ENCODE data around the gene WDR48.

Gene WDR48

GRCh38 chr3:39065197-39065596, 13.4 kb downstream of the WDR48 start:
- peak; percentile 9 for DNase-seq

- no peak for DNase-seq
Measured at GRCh38 chr3:39067286-39067685, 15.5 kb downstream of the WDR48 start.

DNA sequence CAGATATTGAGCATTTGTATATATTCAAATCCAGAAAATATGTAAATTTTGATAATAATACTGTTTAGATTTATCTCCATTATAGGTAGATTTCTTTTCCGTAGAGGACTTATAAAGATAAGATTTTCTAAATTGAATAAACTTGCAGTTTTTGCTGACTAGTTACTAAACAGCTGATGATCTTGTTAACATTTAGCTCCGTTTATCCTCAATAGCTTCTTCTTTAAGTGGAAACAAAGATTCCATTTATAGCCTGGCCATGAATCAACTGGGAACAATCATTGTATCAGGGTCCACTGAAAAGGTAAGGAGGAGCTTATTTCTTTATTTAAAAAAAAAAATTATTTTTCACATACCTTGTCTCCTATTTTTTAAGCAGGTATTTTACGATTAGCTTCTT, 16.7 kb downstream of the WDR48 start:
- DNase-seq, result no peak

GRCh38 chr3:39075910-39076309, 24.1 kb downstream of the WDR48 start:
- no peak for DNase-seq

- DNase-seq, result no peak
Measured at GRCh38 chr3:39079530-39079929, 27.7 kb downstream of the WDR48 start.

- DNase-seq, result no peak
Measured at GRCh38 chr3:39080026-39080425, 28.2 kb downstream of the WDR48 start.

GRCh38 chr3:39082666-39083313, 31.0 kb downstream of the WDR48 start:
- DNase-seq, result no peak

- DNase-seq, result no peak
Measured at GRCh38 chr3:39086144-39086543, 34.3 kb downstream of the WDR48 start.

DNA sequence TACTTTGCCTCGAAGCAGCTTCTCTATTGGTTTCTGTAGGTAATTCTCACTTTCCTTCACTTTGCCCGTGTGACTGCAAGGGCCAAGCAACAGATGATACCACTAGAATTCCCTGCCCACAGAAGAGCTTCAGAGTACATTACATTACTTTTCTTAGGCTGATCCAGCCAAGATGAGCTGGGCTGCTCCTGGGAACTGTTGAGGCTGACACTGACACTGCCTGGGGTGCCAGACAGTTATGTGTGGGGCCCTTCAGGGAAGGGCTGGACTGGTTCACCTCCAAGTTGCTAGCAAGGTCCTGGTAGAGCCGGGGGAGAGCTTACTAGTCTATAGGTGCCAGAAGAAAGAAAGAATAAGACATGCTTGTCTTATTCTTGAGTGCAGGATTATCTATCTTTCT, 36.6 kb downstream of the WDR48 start:
- DNase-seq, result no peak

DNA sequence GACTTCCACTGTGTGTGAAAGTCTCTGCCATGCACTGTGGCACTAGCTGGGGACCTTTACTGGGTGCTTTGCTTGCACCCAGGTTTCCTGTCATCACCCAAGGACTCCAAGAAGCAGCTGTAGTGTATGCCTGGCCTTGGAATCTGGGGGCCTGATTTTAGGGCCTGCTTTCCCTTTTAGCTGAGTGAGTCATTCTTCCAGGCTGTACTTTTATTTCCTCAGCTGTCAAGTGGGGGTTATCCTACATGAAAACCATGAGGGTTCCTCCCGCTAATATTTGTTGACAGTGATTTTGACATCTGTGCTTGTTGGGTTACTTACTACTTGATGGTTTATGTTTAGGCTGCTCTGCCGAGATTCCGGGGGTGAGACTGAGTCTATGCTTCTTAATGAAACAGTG, 37.1 kb downstream of the WDR48 start:
- DNase-seq, result no peak

DNA sequence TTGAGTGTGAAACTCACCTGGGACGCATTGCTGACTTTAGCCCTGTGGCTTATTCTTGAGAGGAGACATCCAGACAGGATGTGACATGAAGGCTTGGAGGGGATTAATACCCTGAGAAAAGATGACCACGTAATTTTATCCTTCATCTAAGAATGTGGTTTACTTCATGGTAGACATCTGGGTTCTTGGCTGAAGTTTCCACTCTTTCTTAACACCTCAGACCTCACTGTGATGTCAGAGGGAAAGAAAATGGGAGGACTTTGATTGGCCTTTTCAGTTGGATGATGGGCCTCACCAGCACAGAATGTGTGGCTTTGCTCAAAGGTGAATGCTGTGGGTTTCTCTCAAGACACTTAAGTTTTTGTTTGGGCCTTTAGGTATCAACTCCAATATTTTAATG, 39.1 kb downstream of the WDR48 start:
- no peak for DNase-seq

DNA sequence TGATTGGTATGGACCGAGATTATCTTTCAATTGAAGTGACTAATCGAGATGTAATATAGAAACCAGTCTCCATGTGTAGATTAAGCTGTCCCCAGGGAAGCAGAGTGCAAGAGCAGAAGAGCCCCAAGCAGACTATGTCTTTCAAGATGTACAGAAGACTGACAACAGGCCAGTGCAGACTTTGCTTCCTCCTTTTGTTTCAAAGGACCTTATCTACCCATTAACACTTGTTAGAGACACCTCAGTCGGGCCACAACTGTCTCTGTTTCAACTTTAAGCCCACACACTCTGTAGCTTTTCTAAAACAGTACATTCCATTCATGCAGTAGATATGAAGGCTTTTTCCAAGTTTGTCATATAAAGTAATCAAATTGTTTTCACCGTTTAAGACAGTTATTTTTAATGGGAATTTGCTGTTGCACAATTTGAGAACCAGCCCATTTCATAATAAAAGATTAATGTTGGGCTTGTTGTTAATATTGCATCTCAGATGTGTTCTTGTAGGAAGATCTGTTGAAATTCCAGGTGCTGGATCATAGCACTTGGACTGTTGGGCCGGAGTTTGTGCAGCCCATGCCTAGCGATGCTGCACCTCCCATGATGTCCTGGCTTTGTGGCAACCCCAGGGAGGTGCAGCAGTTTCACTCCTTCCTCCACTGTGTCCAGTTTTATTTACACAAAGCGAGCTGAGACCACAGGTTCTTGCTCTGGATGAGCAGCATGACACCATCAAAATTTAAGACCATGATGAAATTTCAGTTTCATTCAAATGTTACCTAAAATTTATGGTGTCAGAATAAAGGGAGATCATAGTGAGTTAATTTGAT, 43.2 kb downstream of the WDR48 start:
- no peak for DNase-seq

- DNase-seq, result no peak
Measured at GRCh38 chr3:39095778-39096177, 44.0 kb downstream of the WDR48 start.

DNA sequence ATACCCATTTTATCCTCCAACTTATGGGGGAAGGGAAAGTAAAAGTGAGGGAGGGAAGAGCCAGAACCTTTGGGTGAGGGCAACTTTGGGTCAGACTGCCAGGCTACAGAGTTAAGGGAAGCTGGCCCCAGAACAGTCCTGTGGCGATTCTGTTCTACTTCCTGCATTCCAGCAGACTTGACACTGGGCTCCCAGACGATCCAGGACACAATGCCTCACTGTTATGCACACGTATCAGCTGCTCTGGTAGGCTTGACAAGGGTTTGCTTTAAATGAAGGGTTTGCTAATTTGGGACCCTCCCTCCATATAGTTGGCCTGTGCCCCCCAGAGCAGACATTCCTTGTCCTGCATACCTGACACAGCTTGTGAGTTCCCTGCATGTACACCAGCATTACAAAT, 45.0 kb downstream of the WDR48 start:
- no peak for DNase-seq

DNA sequence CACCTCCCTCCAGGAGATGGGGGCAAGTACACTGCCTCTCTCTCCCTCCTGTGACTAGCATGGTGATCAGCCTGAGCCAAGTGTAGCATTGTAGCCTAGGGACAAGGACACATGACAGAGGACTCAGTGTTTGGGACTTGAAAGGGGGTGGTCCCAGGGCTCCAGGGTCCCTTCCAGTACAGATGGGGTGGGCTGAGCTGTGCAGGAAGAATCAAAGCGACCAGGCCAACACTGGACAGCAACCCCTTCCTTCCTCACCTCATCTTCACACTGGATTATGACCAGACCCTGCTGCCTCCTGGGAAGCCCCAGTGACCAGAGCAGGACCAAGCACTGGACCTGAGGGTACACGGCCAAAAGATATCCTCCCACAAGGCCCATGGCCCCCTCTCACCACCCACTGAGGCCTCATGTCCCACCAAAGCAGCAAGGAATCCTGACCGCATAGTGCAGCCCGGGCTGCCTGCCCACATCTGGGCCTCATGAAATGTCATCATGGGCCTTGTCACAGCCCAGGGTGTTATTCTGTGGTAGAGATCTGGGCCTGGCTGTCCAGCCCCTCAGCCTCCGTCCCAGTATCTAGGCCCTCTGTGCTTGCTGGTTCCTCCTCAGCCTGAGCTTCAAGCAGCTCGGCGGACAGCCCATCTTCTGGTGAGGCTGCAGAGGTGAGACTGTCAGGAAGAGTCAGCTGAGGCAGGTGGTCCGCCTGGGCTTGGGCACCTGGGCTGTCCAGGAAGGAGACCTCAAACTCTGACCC, 46.1 kb downstream of the WDR48 start:
- DNase-seq, result no peak

- no peak for DNase-seq
Measured at GRCh38 chr3:39098473-39099000, 46.7 kb downstream of the WDR48 start.

- DNase-seq, result no peak
Measured at GRCh38 chr3:39099242-39099641, 47.4 kb downstream of the WDR48 start.

DNA sequence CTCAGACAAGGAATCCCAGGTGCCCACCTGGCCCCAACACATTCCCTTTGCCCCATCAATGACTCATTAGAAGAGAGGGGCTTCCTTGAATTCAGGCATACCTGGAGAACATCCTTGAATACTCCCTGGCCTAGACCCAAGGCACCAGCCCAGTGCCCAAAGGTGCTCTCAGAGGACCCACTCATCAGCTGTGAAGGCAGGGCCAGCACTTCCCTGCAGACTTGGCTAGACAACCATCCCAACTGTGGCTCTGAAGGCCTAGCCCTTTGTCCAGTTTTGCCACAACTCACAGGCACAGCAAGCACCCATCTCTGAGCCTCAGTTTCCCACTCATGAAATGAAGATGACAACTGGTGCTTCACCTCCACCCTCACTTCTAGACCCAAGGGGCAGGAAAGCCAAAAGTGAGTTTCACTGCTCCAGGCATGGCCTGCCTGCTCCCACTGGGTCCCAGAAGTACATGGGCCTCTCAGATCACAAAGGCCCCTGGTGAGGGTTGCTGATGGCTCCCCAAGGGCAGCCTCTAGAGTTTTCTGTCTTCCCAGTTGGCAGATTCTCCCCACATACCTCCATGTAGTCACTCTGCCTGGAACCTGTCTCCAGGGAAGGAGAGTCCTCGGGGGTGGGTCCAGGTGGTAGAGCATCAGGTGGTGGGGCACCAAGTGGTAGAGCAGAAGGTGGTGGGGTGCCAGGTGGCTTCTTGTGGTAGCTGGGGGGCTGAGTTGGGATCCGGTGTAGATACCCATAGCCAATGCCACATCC, 48.1 kb downstream of the WDR48 start:
- no peak for DNase-seq

DNA sequence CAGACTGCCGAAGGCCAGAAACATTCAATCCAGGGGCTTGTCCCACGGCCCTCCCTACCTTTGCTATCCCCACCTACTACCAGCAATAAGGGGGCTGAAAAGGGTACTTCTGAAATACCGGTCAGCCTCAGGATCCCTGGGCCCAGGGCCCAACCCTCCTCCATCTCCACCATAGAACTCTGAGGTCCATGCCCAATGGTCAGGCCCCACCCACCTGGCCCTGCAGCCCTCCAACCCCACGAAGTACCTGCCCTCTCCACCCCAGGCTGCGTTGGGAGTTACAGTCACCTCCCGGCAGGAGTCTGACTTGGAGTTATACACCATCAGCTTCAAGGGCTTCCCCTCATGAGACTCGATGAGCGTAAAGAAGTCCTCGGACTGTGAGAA, 48.7 kb downstream of the WDR48 start:
- DNase-seq, result no peak

DNA sequence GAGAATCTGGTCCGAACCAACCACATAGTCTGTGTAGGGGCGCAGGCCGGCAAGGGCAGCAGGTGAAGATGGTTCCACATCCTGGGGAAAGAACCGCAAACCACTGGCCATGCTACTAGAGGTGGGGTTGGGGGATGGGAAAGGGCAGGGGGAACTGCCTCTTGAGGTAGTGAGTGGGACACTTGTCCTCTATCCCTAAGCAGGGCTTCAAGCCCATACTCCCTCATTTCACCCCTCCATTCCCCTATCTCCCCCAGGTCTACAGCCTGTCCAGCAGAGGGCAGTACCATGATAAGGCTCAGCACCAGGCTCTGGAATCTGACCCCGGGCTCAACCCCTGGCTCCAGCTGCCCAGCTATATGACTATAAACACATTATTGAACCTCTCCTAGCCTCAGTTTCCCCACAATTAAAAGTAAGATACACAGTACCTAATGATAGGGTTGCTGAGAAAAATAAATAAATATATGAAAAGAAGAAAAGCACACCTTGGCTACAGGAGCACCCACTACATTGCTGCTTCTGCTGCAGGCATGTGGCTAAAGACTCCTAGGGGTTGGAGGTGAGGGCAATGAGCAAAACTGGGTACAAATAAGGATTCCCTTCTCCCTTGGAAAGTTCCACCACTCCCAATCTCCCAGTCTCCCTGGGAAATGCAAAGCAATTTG, 49.3 kb downstream of the WDR48 start:
- DNase-seq, result no peak

DNA sequence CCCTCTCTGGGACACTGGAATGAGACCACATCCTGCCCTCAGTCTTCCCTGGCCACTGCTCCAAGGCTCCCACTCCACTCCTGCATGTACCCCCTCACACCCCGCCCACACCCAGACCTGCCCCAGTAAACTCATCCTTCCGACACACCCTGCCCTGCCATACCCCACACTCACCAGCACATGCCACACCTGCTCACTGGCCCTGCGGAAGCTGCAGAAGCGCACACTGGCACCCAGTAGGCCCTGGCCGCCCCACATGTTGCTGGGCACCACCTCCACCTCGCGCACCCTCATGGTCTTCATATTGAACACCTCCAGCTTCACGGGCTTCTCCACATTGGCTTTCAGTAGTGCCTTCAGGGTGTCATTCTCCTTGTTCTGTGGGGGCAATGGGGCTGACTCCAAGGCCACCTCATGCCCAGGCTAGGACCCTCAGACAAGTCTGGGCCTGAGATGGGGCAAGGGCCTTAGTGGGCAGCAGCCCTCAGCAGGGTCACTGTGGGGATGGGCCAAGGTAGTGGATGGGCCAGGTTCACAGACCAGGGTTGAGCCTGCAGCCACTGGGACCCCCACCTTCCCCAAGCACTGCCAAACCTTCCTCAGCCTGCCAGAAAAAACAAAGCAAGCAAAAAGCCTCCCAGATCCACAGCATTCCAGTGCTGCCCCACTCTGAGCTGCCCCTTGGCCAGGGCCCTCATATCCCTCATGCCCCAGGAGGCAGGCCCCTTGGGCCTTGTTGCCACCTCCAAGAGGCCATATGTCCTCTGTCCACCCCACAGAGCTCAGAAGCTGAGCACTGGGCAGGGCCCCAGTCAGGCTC, 50.9 kb downstream of the WDR48 start:
- no peak for DNase-seq

DNA sequence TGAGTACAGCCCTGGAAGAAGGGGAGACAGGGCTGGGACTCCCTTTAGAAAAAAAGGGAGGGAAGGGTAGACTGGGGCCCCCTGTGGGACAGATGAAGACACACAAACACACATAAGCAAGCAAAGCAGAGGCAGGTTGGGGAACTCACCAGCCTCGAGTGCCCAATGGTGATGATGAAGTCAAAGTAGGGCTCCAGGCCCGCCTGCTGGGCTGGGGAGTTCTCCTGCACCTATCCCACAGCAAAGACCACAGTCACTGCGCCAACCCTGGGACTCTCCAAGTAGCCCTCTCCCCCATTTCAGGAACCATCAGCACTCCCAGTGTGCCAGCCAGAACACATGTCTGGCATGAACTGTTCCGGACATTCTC, 51.5 kb downstream of the WDR48 start:
- no peak for DNase-seq
